Epithelial cell of esophagus (primary cell): ENCODE data around the gene TOP2A.
"Not testable (repeated sequence)": the region's sequence is repeated elsewhere in the genome, so short reads cannot be mapped to it uniquely, and the experiment has no call there.

ENCODE experiments used
- DNase-seq: peaks from one replicate; pipeline ENCODE4 v3.0.0; 2010; ENCODE audit warnings: low read depth
- H3K4me3 ChIP-seq: 2 replicates; pipeline ENCODE4 v1.5.1; 2011; ENCODE audit warnings: mild to moderate bottlenecking, low read length, control low read depth
- CTCF ChIP-seq: IDR thresholded peaks from 2 replicates; pipeline ENCODE4 v1.5.1; 2011; ENCODE audit warnings: low read depth, mild to moderate bottlenecking, low read length, control low read depth, inconsistent platforms; ENCODE audit not compliant: insufficient read depth; ENCODE audit errors: missing control alignments

The TOP2A gene

GRCh38 chr17:40373999-40374398 lies 43.7 kb downstream of the TOP2A start:
- no peak for TF ChIP-seq CTCF
- DNase-seq, result no peak
- no peak overlapping the region for H3K4me3 ChIP-seq

GRCh38 chr17:40373324-40373723 lies 44.4 kb downstream of the TOP2A start:
- no peak overlapping the region for H3K4me3 ChIP-seq
- no peak for TF ChIP-seq CTCF
- peak; percentile 93 for DNase-seq

GRCh38 chr17:40372644-40373043 lies 45.1 kb downstream of the TOP2A start:
- H3K4me3 ChIP-seq, DNase-seq: not testable (repeated sequence)

- H3K4me3 ChIP-seq, result no peak overlapping the region
- TF ChIP-seq CTCF, result no peak
- no peak for DNase-seq
Measured at GRCh38 chr17:40372031-40372430, 45.7 kb downstream of the TOP2A start.

- no peak for TF ChIP-seq CTCF
- DNase-seq, result no peak
- no peak overlapping the region for H3K4me3 ChIP-seq
Measured at GRCh38 chr17:40371261-40371929, 46.3 kb downstream of the TOP2A start.

GRCh38 chr17:40369923-40370322 lies 47.8 kb downstream of the TOP2A start:
- H3K4me3 ChIP-seq, result no peak overlapping the region
- DNase-seq, result no peak
- no peak for TF ChIP-seq CTCF

- not testable (repeated sequence) for DNase-seq, H3K4me3 ChIP-seq
Measured at GRCh38 chr17:40367728-40368127, 50.0 kb downstream of the TOP2A start.

GRCh38 chr17:40366861-40367518 lies 50.7 kb downstream of the TOP2A start:
- DNase-seq, result no peak
- no peak for TF ChIP-seq CTCF
- no peak overlapping the region for H3K4me3 ChIP-seq
